HepG2 (cell line): Measurements from ENCODE around the gene CMIP. TPM values are rescaled to one million over a fixed set of nuclear protein-coding genes. Genes with fewer than 3 reads are reported as not detected.

Experiments
- AKAP8 ChIP-seq: sonication (generic); formaldehyde crosslinking; IDR thresholded peaks from 2 replicates; pipeline ENCODE4 v1.5.1; 2020; ENCODE audit warnings: mild to moderate bottlenecking, missing genetic modification reagents
- FOXA3 ChIP-seq: IDR thresholded peaks from 2 replicates; pipeline ENCODE4 v1.6.1; 2016; ENCODE audit warnings: missing genetic modification reagents, missing compliant biosample characterization
- GLI4 ChIP-seq: sonication (generic); formaldehyde crosslinking; IDR thresholded peaks from 2 replicates; pipeline ENCODE4 v1.5.1; 2020; ENCODE audit warnings: missing genetic modification reagents, mild to moderate bottlenecking, moderate library complexity, borderline replicate concordance
- GTF2F1 ChIP-seq: fragments of 150-350 bp; IDR thresholded peaks from 2 replicates; pipeline ENCODE4 v1.6.1; 2014; ENCODE audit warnings: low read length
- KDM1A ChIP-seq: IDR thresholded peaks from 2 replicates; pipeline ENCODE4 v1.6.1; 2016; ENCODE audit warnings: missing compliant biosample characterization
- MED13 ChIP-seq: sonication (generic); formaldehyde crosslinking; IDR thresholded peaks from 2 replicates; pipeline ENCODE4 v1.5.0; 2020; ENCODE audit warnings: missing genetic modification reagents
- NAIF1 ChIP-seq: sonication (generic); formaldehyde crosslinking; IDR thresholded peaks from 2 replicates; pipeline ENCODE4 v1.5.0; 2020; ENCODE audit warnings: mild to moderate bottlenecking, missing genetic modification reagents, borderline replicate concordance
- NFKBIZ ChIP-seq: IDR thresholded peaks from 2 replicates; pipeline ENCODE4 v1.6.1; 2018; ENCODE audit warnings: missing genetic modification reagents, missing compliant biosample characterization
- NONO ChIP-seq, 2 experiments: fragments of 450-650 bp in 1 of 2; sonication (generic) in 1 of 2; formaldehyde crosslinking in 1 of 2; IDR thresholded peaks in 1 of 2; conservative IDR thresholded peaks in 1 of 2; 2 replicates each; pipeline versions ENCODE4 v1.6.1 to v1.8.0; 2017 to 2022; ENCODE audit warnings: mild to moderate bottlenecking in 1 of 2, missing genetic modification reagents in 1 of 2, moderate library complexity in 1 of 2
- NPAS2 ChIP-seq: sonication (generic); formaldehyde crosslinking; IDR thresholded peaks from 2 replicates; pipeline ENCODE4 v1.8.0; 2022; ENCODE audit warnings: mild to moderate bottlenecking, missing genetic modification reagents, borderline replicate concordance
- RFXAP ChIP-seq: sonication (generic); formaldehyde crosslinking; IDR thresholded peaks from 2 replicates; pipeline ENCODE4 v1.4.0; 2020; ENCODE audit warnings: missing genetic modification reagents, borderline replicate concordance
- SIX4 ChIP-seq: sonication (generic); formaldehyde crosslinking; IDR thresholded peaks from 2 replicates; pipeline ENCODE4 v1.4.0; 2020; ENCODE audit warnings: missing genetic modification reagents
- SMAD9 ChIP-seq: sonication (generic); formaldehyde crosslinking; IDR thresholded peaks from 2 replicates; pipeline ENCODE4 v1.5.1; 2020; ENCODE audit warnings: mild to moderate bottlenecking, missing genetic modification reagents
- SMC3 ChIP-seq: IDR thresholded peaks from 2 replicates; pipeline ENCODE4 v1.6.1; 2011; ENCODE audit warnings: low read length, improper control_type of control experiment
- SP5 ChIP-seq: IDR thresholded peaks from 2 replicates; pipeline ENCODE4 v1.6.1; 2016; ENCODE audit warnings: low read depth, borderline replicate concordance
- SRY ChIP-seq: sonication (generic); formaldehyde crosslinking; IDR thresholded peaks from 2 replicates; pipeline ENCODE4 v1.8.0; 2022; ENCODE audit warnings: mild to moderate bottlenecking, missing genetic modification reagents
- TFAP4 ChIP-seq: sonication (generic); IDR thresholded peaks from 2 replicates; pipeline ENCODE4 v1.6.1; 2016; ENCODE audit warnings: low read depth, borderline replicate concordance
- ZIK1 ChIP-seq: sonication (generic); formaldehyde crosslinking; IDR thresholded peaks from 2 replicates; pipeline ENCODE4 v1.5.0; 2020; ENCODE audit warnings: mild to moderate bottlenecking, low read depth, missing genetic modification reagents, borderline replicate concordance
- ZNF24 ChIP-seq: fragments of 450-650 bp; IDR thresholded peaks from 2 replicates; pipeline ENCODE4 v1.6.1; 2017; ENCODE audit warnings: antibody characterized with exemption, mild to moderate bottlenecking
- ZNF296 ChIP-seq: sonication (generic); formaldehyde crosslinking; conservative IDR thresholded peaks from 2 replicates; pipeline ENCODE4 v1.5.0; 2020; ENCODE audit warnings: mild to moderate bottlenecking, missing genetic modification reagents
- ZNF33B ChIP-seq: sonication (generic); formaldehyde crosslinking; IDR thresholded peaks from 2 replicates; pipeline ENCODE4 v1.5.1; 2020; ENCODE audit warnings: mild to moderate bottlenecking, missing genetic modification reagents
- ZNF367 ChIP-seq: sonication (generic); formaldehyde crosslinking; IDR thresholded peaks from 2 replicates; pipeline ENCODE4 v1.4.0; 2020; ENCODE audit warnings: missing genetic modification reagents, borderline replicate concordance
- ZNF44 ChIP-seq: sonication (generic); formaldehyde crosslinking; IDR thresholded peaks from 2 replicates; pipeline ENCODE4 v1.5.1; 2020; ENCODE audit warnings: mild to moderate bottlenecking, missing genetic modification reagents
- ZNF512 ChIP-seq: sonication (generic); formaldehyde crosslinking; IDR thresholded peaks from 2 replicates; pipeline ENCODE4 v1.4.0; 2020; ENCODE audit warnings: mild to moderate bottlenecking, missing genetic modification reagents
- ZNF556 ChIP-seq: sonication (generic); formaldehyde crosslinking; IDR thresholded peaks from 2 replicates; pipeline ENCODE4 v1.4.0; 2020; ENCODE audit warnings: mild to moderate bottlenecking, missing genetic modification reagents, borderline replicate concordance
- ZNF615 ChIP-seq: sonication (generic); formaldehyde crosslinking; IDR thresholded peaks from 2 replicates; pipeline ENCODE4 v1.5.0; 2020; ENCODE audit warnings: mild to moderate bottlenecking, missing genetic modification reagents, borderline replicate concordance
- ZNF639 ChIP-seq: conservative IDR thresholded peaks from 2 replicates; pipeline ENCODE4 v1.6.1; 2018; ENCODE audit warnings: missing genetic modification reagents
- ZNF724P ChIP-seq: sonication (generic); formaldehyde crosslinking; IDR thresholded peaks from 2 replicates; pipeline ENCODE4 v1.8.0; 2022; ENCODE audit warnings: missing genetic modification reagents, borderline replicate concordance
- ZNF746 ChIP-seq: sonication (generic); formaldehyde crosslinking; IDR thresholded peaks from 2 replicates; pipeline ENCODE4 v1.8.0; 2022; ENCODE audit warnings: mild to moderate bottlenecking, missing genetic modification reagents
- ZNF747 ChIP-seq: sonication (generic); formaldehyde crosslinking; IDR thresholded peaks from 2 replicates; pipeline ENCODE4 v1.8.1; 2023; ENCODE audit warnings: missing genetic modification reagents, mild to moderate bottlenecking, borderline replicate concordance
- ZNF776 ChIP-seq: sonication (generic); formaldehyde crosslinking; IDR thresholded peaks from 2 replicates; pipeline ENCODE4 v1.4.0; 2020; ENCODE audit warnings: mild to moderate bottlenecking, missing genetic modification reagents
- polyA plus RNA-seq, 8 experiments: library from polyadenylated mRNA; depleted of rRNA in 3 of 8; stranded (reverse) in 7 of 8; unstranded in 1 of 8; fragments of >200 nt; fragmentation: Illumina TruSeq in 4 of 8; extraction: Trizol in 4 of 8; gene quantifications; 2 replicates each; pipeline versions ENCODE4 v1.2.1 to v1.2.3, GENCODE V29; 2011 to 2016; ENCODE audit warnings: low read depth in 4 of 8, missing spikeins in 1 of 8, mixed read lengths in 1 of 8; ENCODE audit not compliant: insufficient read depth in 1 of 8
- total RNA-seq, 5 experiments: library from RNA; depleted of rRNA; stranded (reverse); fragments of >200 nt; fragmentation: Illumina TruSeq; extraction: Trizol; gene quantifications; 2 replicates each; pipeline ENCODE4 v1.2.3, GENCODE V29; 2016; ENCODE audit warnings: low read depth in 1 of 5

The CMIP gene
- total and polyA plus RNA-seq, 2 of the 13 experiments (the other 11 are each of a cell fraction or from before 2014, with no cell fraction given): 10.9 to 18.1 TPM

- TF ChIP-seq GLI4 (CRISPR knock-in tag) (no peak), MED13 (CRISPR knock-in tag) (no peak), ZNF776 (CRISPR knock-in tag) (no peak), NPAS2 (CRISPR knock-in tag) (no peak), TFAP4 (no peak), ZNF747 (CRISPR knock-in tag) (no peak), AKAP8 (CRISPR knock-in tag) (peak; percentile 68; the same call in 1 of the 2 replicates), ZNF44 (CRISPR knock-in tag) (no peak), NONO (IDR thresholded peaks at IDR 0.05) (no peak), NONO (CRISPR knock-in tag; conservative IDR thresholded peaks at IDR 0.05) (no peak), SIX4 (CRISPR knock-in tag) (no peak), ZNF296 (CRISPR knock-in tag) (no peak), KDM1A (CRISPR knock-in tag) (no peak), NFKBIZ (CRISPR knock-in tag) (no peak), ZNF512 (CRISPR knock-in tag) (no peak), ZNF556 (CRISPR knock-in tag) (no peak), RFXAP (no peak), ZNF367 (CRISPR knock-in tag) (no peak), ZIK1 (CRISPR knock-in tag) (no peak), GTF2F1 (no peak), ZNF724P (CRISPR knock-in tag) (no peak), ZNF615 (CRISPR knock-in tag) (no peak), SMC3 (no peak), ZNF24 (no peak), ZNF33B (CRISPR knock-in tag) (no peak), SP5 (no peak), SMAD9 (CRISPR knock-in tag) (no peak), NAIF1 (CRISPR knock-in tag) (no peak), ZNF746 (no peak), ZNF639 (CRISPR knock-in tag) (no peak), FOXA3 (CRISPR knock-in tag) (peak; percentile 70), SRY (CRISPR knock-in tag) (no peak)
Measured at GRCh38 chr16:81453091-81453728, 8.6 kb downstream of the CMIP start (continued).
